Measurements from ENCODE around the gene TRIM25.
"Not testable (repeated sequence)": the region's sequence is repeated elsewhere in the genome, so short reads cannot be mapped to it uniquely, and the experiment has no call there.

DNA sequence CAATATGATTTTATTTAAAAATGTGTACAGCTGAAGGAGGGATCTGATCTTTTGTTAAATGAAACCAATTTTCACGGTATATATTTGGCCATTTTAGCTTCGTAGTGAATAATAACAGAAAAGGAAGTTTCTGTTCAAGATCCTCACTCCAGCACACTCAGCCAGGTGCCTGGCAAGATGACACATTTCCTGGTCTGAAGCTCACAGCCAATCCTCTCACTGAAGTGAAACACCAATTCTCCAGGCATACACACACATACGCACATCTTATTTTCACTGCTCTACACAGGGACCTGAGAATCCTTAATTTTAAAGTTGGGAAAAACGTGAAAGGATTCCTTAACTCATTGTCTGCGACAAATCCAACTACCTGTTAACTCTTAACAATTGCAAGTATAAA lies 24.4 kb upstream of the TRIM25 start:
- TF ChIP-seq, protein P1, sequence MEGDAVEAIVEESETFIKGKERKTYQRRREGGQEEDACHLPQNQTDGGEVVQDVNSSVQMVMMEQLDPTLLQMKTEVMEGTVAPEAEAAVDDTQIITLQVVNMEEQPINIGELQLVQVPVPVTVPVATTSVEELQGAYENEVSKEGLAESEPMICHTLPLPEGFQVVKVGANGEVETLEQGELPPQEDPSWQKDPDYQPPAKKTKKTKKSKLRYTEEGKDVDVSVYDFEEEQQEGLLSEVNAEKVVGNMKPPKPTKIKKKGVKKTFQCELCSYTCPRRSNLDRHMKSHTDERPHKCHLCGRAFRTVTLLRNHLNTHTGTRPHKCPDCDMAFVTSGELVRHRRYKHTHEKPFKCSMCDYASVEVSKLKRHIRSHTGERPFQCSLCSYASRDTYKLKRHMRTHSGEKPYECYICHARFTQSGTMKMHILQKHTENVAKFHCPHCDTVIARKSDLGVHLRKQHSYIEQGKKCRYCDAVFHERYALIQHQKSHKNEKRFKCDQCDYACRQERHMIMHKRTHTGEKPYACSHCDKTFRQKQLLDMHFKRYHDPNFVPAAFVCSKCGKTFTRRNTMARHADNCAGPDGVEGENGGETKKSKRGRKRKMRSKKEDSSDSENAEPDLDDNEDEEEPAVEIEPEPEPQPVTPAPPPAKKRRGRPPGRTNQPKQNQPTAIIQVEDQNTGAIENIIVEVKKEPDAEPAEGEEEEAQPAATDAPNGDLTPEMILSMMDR (IDR thresholded peaks at IDR 0.05) = not testable (repeated sequence)
- not testable (repeated sequence) for TF ChIP-seq POLR2A (IDR thresholded peaks at IDR 0.05)

All from vagina (tissue), 2 donors.